DND-41 (cell line): ENCODE measurements around the gene RELA.

Source experiments
- ATAC-seq: fragments of 200-7000 bp; cut with Tn5 transposase; 3 replicates; pipeline ENCODE4 v1.9.1; 2021; ENCODE audit warnings: low read depth; ENCODE audit not compliant: insufficient read depth
- DNase-seq: peaks from one replicate; pipeline ENCODE4 v3.0.0-alpha.2; 2020
- H2AFZ ChIP-seq: 2 replicates; pipeline ENCODE4 v1.6.0; 2012; ENCODE audit warnings: low read depth, low read length
- H3K27ac ChIP-seq: 2 replicates; pipeline ENCODE4 v1.5.1; 2012; ENCODE audit warnings: low read length, inconsistent platforms
- H3K27me3 ChIP-seq: fragments of 200-600 bp; sonication (generic); 2 replicates; pipeline ENCODE4 v1.6.0; 2012; ENCODE audit warnings: low read length, mild to moderate bottlenecking, inconsistent platforms; ENCODE audit not compliant: insufficient read depth, poor library complexity
- H3K36me3 ChIP-seq: 2 replicates; pipeline ENCODE4 v1.5.1; 2012; ENCODE audit warnings: low read length, inconsistent platforms; ENCODE audit not compliant: insufficient read depth
- H3K4me1 ChIP-seq: 2 replicates; pipeline ENCODE4 v1.5.1; 2012; ENCODE audit warnings: mild to moderate bottlenecking, low read length; ENCODE audit not compliant: insufficient read depth
- H3K4me2 ChIP-seq: 2 replicates; pipeline ENCODE4 v1.6.0; 2012; ENCODE audit warnings: mild to moderate bottlenecking, moderate library complexity, low read length, inconsistent platforms; ENCODE audit not compliant: insufficient read depth
- H3K4me3 ChIP-seq, 2 experiments: fragments of 200-600 bp in 1 of 2; shearing (Covaris generic) in 1 of 2; 2 replicates each; pipeline ENCODE4 v1.5.1; 2012 to 2016; ENCODE audit warnings: inconsistent platforms in 2 of 2, low read length in 2 of 2, mild to moderate bottlenecking in 2 of 2, low read depth in 1 of 2, moderate library complexity in 1 of 2
- H3K79me2 ChIP-seq: 2 replicates; pipeline ENCODE4 v1.6.0; 2012; ENCODE audit warnings: low read length, inconsistent platforms; ENCODE audit not compliant: insufficient read depth
- H3K9ac ChIP-seq: 2 replicates; pipeline ENCODE4 v1.6.0; 2012; ENCODE audit warnings: low read depth, mild to moderate bottlenecking, inconsistent platforms, low read length, moderate library complexity
- H3K9me3 ChIP-seq: 2 replicates; pipeline ENCODE4 v1.5.1; 2012; ENCODE audit warnings: low read length, moderate library complexity, mild to moderate bottlenecking, inconsistent platforms; ENCODE audit not compliant: insufficient read depth, severe bottlenecking
- H4K20me1 ChIP-seq: 2 replicates; pipeline ENCODE4 v1.6.0; 2012; ENCODE audit warnings: low read length; ENCODE audit not compliant: insufficient read depth
- EZH2 ChIP-seq: IDR thresholded peaks from 3 replicates; pipeline ENCODE4 v1.6.1; 2012; ENCODE audit warnings: borderline replicate concordance, low read depth, mild to moderate bottlenecking, moderate library complexity, low read length, inconsistent platforms; ENCODE audit not compliant: severe bottlenecking
- TF ChIP-seq, protein P1 (sequence below): IDR thresholded peaks from 2 replicates; pipeline ENCODE4 v1.5.1; 2012; ENCODE audit warnings: borderline replicate concordance, low read length, moderate library complexity, mild to moderate bottlenecking; ENCODE audit not compliant: poor library complexity, severe bottlenecking; ENCODE audit errors: extremely low read depth

The RELA gene

DNA sequence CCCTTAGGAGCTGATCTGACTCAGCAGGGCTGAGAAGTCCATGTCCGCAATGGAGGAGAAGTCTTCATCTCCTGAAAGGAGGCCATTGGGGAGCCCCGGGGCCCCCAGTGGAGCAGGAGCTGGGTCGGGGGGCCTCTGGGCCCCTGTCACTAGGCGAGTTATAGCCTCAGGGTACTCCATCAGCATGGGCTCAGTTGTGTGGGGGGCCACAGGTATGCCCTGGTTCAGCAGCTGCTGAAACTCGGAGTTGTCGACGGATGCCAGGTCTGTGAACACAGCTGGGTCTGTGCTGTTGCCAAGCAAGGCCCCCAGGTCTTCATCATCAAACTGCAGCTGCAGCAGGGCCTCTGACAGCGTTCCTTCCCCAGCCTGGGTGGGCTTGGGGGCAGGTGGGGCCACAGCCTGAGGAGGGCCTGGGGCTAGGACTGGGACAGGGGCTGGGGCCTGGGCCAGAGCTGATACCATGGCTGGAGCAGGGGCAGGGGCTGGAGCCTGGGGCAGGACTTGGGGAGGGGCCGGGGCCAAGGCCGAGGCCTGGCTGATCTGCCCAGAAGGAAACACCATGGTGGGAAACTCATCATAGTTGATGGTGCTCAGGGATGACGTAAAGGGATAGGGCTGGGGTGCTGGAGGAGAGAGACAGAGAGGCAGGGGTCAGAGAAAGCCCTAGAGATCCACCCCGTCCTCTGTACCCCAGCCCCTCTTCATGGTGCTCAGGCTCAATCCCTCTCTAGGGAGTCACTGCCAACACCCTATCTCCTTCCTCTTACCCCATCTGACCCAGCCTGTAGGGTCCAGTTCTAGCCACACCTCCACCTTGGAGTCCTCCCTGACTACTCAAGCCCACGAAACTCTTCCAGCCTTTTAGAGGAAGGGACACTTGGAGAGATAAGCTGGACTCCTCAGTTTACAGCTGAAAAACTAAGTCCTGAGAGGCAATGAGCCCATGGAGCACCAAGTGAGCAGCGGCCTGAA, 8.1 kb downstream of the RELA start:
- Histone ChIP-seq H3K4me1 (peaks cover 41% of the 10 kb centered on the region), H3K36me3 (peaks cover 70% of the 10 kb centered on the region), H2AFZ (no peak overlapping the region), H3K27ac (0 out of 2 replicates have a peak overlapping the region, but pooled peaks have one; percentile 91), H3K4me3 (no peak overlapping the region), H3K4me2 (peak overlapping the region; percentile 86), H3K79me2 (peaks cover 18% of the 10 kb centered on the region), H3K9me3 (no peaks in the 10 kb centered on the region), H3K9ac (no peak overlapping the region), H4K20me1 (peaks cover 15% of the 10 kb centered on the region), H3K27me3 (no peaks in the 10 kb centered on the region)
- DNase-seq (no peak), ATAC-seq (no peak)
- TF ChIP-seq, protein P1, sequence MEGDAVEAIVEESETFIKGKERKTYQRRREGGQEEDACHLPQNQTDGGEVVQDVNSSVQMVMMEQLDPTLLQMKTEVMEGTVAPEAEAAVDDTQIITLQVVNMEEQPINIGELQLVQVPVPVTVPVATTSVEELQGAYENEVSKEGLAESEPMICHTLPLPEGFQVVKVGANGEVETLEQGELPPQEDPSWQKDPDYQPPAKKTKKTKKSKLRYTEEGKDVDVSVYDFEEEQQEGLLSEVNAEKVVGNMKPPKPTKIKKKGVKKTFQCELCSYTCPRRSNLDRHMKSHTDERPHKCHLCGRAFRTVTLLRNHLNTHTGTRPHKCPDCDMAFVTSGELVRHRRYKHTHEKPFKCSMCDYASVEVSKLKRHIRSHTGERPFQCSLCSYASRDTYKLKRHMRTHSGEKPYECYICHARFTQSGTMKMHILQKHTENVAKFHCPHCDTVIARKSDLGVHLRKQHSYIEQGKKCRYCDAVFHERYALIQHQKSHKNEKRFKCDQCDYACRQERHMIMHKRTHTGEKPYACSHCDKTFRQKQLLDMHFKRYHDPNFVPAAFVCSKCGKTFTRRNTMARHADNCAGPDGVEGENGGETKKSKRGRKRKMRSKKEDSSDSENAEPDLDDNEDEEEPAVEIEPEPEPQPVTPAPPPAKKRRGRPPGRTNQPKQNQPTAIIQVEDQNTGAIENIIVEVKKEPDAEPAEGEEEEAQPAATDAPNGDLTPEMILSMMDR, result no peak
- TF ChIP-seq EZH2, result no peak

- H3K27ac ChIP-seq, result peak overlapping the region; percentile 91
- H3K4me3 ChIP-seq, result peak overlapping the region; percentile 25 to 67; a peak in 3 of 4 replicates
- DNase-seq (no peak), ATAC-seq (no peak)
- no peaks in the 10 kb centered on the region for H3K27me3 ChIP-seq
- no peak for TF ChIP-seq EZH2
- TF ChIP-seq, protein P1, result no peak
- H3K4me1 ChIP-seq, result peaks cover 41% of the 10 kb centered on the region
- peaks cover 7% of the 10 kb centered on the region for H3K79me2 ChIP-seq
- peak overlapping the region; percentile 86 for H3K4me2 ChIP-seq
- H3K9me3 ChIP-seq, result no peaks in the 10 kb centered on the region
- H4K20me1 ChIP-seq, result peaks cover 5% of the 10 kb centered on the region; the same call in 1 of the 2 replicates
- H2AFZ ChIP-seq, result peak overlapping the region; percentile 87
- peaks cover 66% of the 10 kb centered on the region for H3K36me3 ChIP-seq
- H3K9ac ChIP-seq, result peak overlapping the region; percentile 67
Measured at GRCh38 chr11:65653229-65654225, 9.2 kb downstream of the RELA start.

- Histone ChIP-seq H3K36me3 (peaks cover 57% of the 10 kb centered on the region), H2AFZ (peak overlapping the region; percentile 87), H3K27ac (peak overlapping the region; percentile 91), H3K9me3 (no peaks in the 10 kb centered on the region), H3K4me3 (peak overlapping the region; percentile 25 to 67; a peak in 3 of 4 replicates), H3K79me2 (peaks cover 6% of the 10 kb centered on the region), H3K4me2 (peak overlapping the region; percentile 86), H3K4me1 (peaks cover 41% of the 10 kb centered on the region), H3K27me3 (no peaks in the 10 kb centered on the region), H3K9ac (peak overlapping the region; percentile 67), H4K20me1 (no peaks in the 10 kb centered on the region)
- peak; percentile 96 for DNase-seq
- TF ChIP-seq, protein P1, result peak; percentile 25
- TF ChIP-seq EZH2, result no peak
- ATAC-seq, result peak; percentile 87
Measured at GRCh38 chr11:65652511-65653228, 10.0 kb downstream of the RELA start.
